Hepatocyte (in vitro differentiated cells): ENCODE data around the gene TM7SF3. TPM values are rescaled to one million over a fixed set of nuclear protein-coding genes. Genes with fewer than 3 reads are reported as not detected.

Source experiments
- DNase-seq: peaks from one replicate; pipeline ENCODE4 v3.0.0-alpha.2; 2016; ENCODE audit warnings: low spot score
- H2AFZ ChIP-seq: fragments of 200-600 bp; sonication (generic); 2 replicates; pipeline ENCODE4 v1.6.0; 2016; ENCODE audit warnings: antibody characterized with exemption, mild to moderate bottlenecking
- H3K27ac ChIP-seq: fragments of 200-600 bp; sonication (generic); 2 replicates; pipeline ENCODE4 v1.5.1; 2016; ENCODE audit warnings: mild to moderate bottlenecking
- H3K27me3 ChIP-seq: fragments of 200-600 bp; sonication (generic); 2 replicates; pipeline ENCODE4 v1.6.1; 2016
- H3K36me3 ChIP-seq: fragments of 200-600 bp; sonication (generic); replicated peaks from 2 replicates; pipeline ENCODE4 v1.5.1; 2016; ENCODE audit warnings: low read depth; ENCODE audit not compliant: insufficient read depth
- H3K4me1 ChIP-seq: fragments of 200-600 bp; sonication (generic); 2 replicates; pipeline ENCODE4 v1.5.1; 2016; ENCODE audit warnings: mild to moderate bottlenecking, moderate library complexity; ENCODE audit not compliant: insufficient read depth
- H3K4me2 ChIP-seq: fragments of 200-600 bp; sonication (generic); 2 replicates; pipeline ENCODE4 v1.6.0; 2016
- H3K4me3 ChIP-seq: fragments of 200-600 bp; sonication (generic); 2 replicates; pipeline ENCODE4 v1.5.1; 2016; ENCODE audit warnings: mild to moderate bottlenecking
- H3K79me2 ChIP-seq: fragments of 200-600 bp; sonication (generic); 2 replicates; pipeline ENCODE4 v1.6.0; 2017; ENCODE audit warnings: mild to moderate bottlenecking
- H3K9me2 ChIP-seq: fragments of 200-600 bp; sonication (generic); replicated peaks from 2 replicates; pipeline ENCODE4 v1.6.0; 2017; ENCODE audit warnings: mild to moderate bottlenecking; ENCODE audit not compliant: insufficient read depth
- H3K9me3 ChIP-seq: fragments of 200-600 bp; sonication (generic); 2 replicates; pipeline ENCODE4 v1.5.1; 2016; ENCODE audit warnings: low read depth, mild to moderate bottlenecking
- H4K20me1 ChIP-seq: fragments of 200-600 bp; sonication (generic); 2 replicates; pipeline ENCODE4 v1.6.0; 2016; ENCODE audit warnings: mild to moderate bottlenecking; ENCODE audit not compliant: insufficient read depth, poor library complexity, severe bottlenecking
- CTCF ChIP-seq: fragments of 200-600 bp; sonication (generic); IDR thresholded peaks from 2 replicates; pipeline ENCODE4 v1.5.1; 2016; ENCODE audit warnings: antibody characterized with exemption, mild to moderate bottlenecking; ENCODE audit not compliant: poor library complexity
- EZH2 ChIP-seq: fragments of 200-600 bp; sonication (generic); IDR thresholded peaks from 2 replicates; pipeline ENCODE4 v1.6.1; 2016; ENCODE audit warnings: antibody characterized with exemption, mild to moderate bottlenecking, borderline replicate concordance
- EZH2phosphoT487 ChIP-seq: fragments of 200-600 bp; sonication (generic); IDR thresholded peaks from one replicate; pipeline ENCODE4 v1.6.1; 2018; ENCODE audit warnings: antibody characterized with exemption, mild to moderate bottlenecking, low read depth, moderate library complexity; ENCODE audit not compliant: unreplicated experiment, severe bottlenecking
- WGBS: methylation state at CpG from one replicate; pipeline ENCODE4 v1.1.6; 2016; ENCODE audit warnings: low lambda C conversion rate; ENCODE audit errors: missing lambda C conversion rate; 5-methylcytosine and 5-hydroxymethylcytosine counted together
- polyA plus RNA-seq: library from polyadenylated mRNA; unstranded; fragments of >200 nt; fragmentation: Nextera tagmentation; extraction: Ambion mirVana; gene quantifications from 2 replicates; pipeline ENCODE4 v1.2.1, GENCODE V29; 2016
- total RNA-seq: library from RNA; depleted of rRNA; stranded (reverse); fragments of >200 nt; gene quantifications from 2 replicates; pipeline ENCODE4 v1.2.3, GENCODE V29; 2014

The TM7SF3 gene
- total and polyA plus RNA-seq, 2 experiments from 2014 or later, result 41.2 to 52.1 TPM

GRCh38 chr12:26937443-26937862 lies 76.7 kb downstream of the TM7SF3 start:
- H3K79me2 ChIP-seq, result peaks cover 78% of the 10 kb centered on the region
- WGBS, result under 1% methylated on average over 10 of the region's 10 CpGs

DNA sequence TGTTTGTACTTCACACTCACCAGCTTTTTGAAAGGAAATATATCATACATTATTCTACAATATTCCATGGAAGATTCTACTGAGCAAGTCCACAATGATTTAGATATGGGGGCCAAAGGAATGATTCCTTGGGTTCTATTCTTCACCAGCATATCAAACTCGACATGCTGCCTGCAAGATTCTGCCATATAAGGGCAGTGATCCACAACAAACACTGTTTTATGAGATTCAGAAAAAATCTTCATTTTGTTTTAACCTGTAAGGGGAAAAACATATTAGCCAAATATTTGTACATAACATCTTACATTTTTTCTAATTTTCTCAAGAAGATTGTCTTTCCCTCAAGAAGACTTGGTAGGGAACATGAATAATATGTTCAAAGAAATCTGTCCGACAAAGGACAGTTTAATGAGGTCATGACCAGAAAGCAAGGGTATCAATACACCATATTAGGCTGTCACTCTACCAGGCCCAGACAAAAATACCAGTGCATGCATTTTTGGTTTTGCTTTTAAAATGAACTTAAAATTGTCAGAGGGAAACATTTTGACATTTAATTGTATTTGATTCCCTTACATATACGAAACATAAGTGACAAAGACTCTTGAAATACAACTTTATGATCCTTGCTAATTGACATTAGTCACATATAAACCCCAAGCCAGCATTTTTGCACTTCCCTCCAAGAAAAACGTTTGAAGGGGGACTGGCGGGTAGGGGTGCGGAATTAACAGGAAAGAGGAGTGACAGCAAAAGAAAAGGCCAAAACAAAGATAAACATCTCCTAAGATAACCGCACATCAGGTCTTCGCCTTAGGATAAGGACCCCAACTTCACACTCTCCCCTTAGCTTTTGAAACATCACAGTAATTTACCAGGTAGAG lies 77.4 kb downstream of the TM7SF3 start:
- peaks cover 20% of the 10 kb centered on the region for H3K4me1 ChIP-seq
- H3K9me3 ChIP-seq, result no peaks in the 10 kb centered on the region
- H3K27ac ChIP-seq, result peak overlapping the region; percentile 96
- no peaks in the 10 kb centered on the region for H3K9me2 ChIP-seq
- no peaks in the 10 kb centered on the region for H3K27me3 ChIP-seq
- peak overlapping the region; percentile 74 for H3K4me2 ChIP-seq
- H3K36me3 ChIP-seq, result no peaks in the 10 kb centered on the region
- TF ChIP-seq EZH2phosphoT487, result no peak
- H3K79me2 ChIP-seq, result peaks cover 71% of the 10 kb centered on the region
- no peak for DNase-seq
- H4K20me1 ChIP-seq, result peaks cover 16% of the 10 kb centered on the region
- H3K4me3 ChIP-seq, result peak overlapping the region; percentile 81
- H2AFZ ChIP-seq, result peak overlapping the region; percentile 50
- WGBS, result 16% methylated on average over 8 of the region's 8 CpGs

More at GRCh38 chr12:26937443-26937862, 76.7 kb downstream of the TM7SF3 start:
- Histone ChIP-seq H3K9me3 (no peaks in the 10 kb centered on the region), H3K4me3 (peak overlapping the region; percentile 81), H3K9me2 (no peaks in the 10 kb centered on the region), H3K27ac (peak overlapping the region; percentile 96), H4K20me1 (peaks cover 16% of the 10 kb centered on the region), H3K4me1 (peaks cover 20% of the 10 kb centered on the region), H3K27me3 (no peaks in the 10 kb centered on the region), H3K36me3 (no peaks in the 10 kb centered on the region), H2AFZ (peak overlapping the region; percentile 50), H3K4me2 (peak overlapping the region; percentile 74)
- no peak for DNase-seq
- no peak for TF ChIP-seq CTCF
- TF ChIP-seq EZH2, result no peak
- no peak for TF ChIP-seq EZH2phosphoT487

GRCh38 chr12:26935636-26936378 lies 78.4 kb downstream of the TM7SF3 start:
- peaks cover 20% of the 10 kb centered on the region for H3K4me1 ChIP-seq
- WGBS, result 91% methylated on average over 7 of the region's 7 CpGs
- H3K27me3 ChIP-seq, result no peaks in the 10 kb centered on the region
- H2AFZ ChIP-seq, result no peak overlapping the region
- no peaks in the 10 kb centered on the region for H3K9me3 ChIP-seq
- H3K79me2 ChIP-seq, result peaks cover 62% of the 10 kb centered on the region
- TF ChIP-seq CTCF (no peak), EZH2 (no peak), EZH2phosphoT487 (no peak)
- H3K4me3 ChIP-seq, result no peak overlapping the region
- peaks cover 16% of the 10 kb centered on the region for H4K20me1 ChIP-seq
- DNase-seq, result no peak
- H3K9me2 ChIP-seq, result no peaks in the 10 kb centered on the region
- no peaks in the 10 kb centered on the region for H3K36me3 ChIP-seq
- H3K4me2 ChIP-seq, result peak overlapping the region; percentile 74
- H3K27ac ChIP-seq, result no peak overlapping the region

- peaks cover 18% of the 10 kb centered on the region for H3K79me2 ChIP-seq
- TF ChIP-seq EZH2 (no peak), CTCF (no peak), EZH2phosphoT487 (no peak)
- no peak overlapping the region for H3K4me3 ChIP-seq
- no peaks in the 10 kb centered on the region for H3K9me2 ChIP-seq
- no peaks in the 10 kb centered on the region for H3K36me3 ChIP-seq
- H3K9me3 ChIP-seq, result no peaks in the 10 kb centered on the region
- H4K20me1 ChIP-seq, result no peaks in the 10 kb centered on the region
- H3K4me2 ChIP-seq, result no peak overlapping the region
- WGBS, result 98% methylated on average over 2 of the region's 2 CpGs
- no peaks in the 10 kb centered on the region for H3K4me1 ChIP-seq
- no peak for DNase-seq
- no peak overlapping the region for H3K27ac ChIP-seq
- H3K27me3 ChIP-seq, result no peaks in the 10 kb centered on the region
- no peak overlapping the region for H2AFZ ChIP-seq
These were observed 84.6 kb downstream of the TM7SF3 start for GRCh38 chr12:26929590-26929989.
